NB4 (cell line): Measurements from ENCODE around the gene MAP2K4.

Experiments
- CTCF ChIP-seq: IDR thresholded peaks from one replicate; pipeline ENCODE4 v1.5.1; 2012; ENCODE audit warnings: low read depth, low read length
- MAX ChIP-seq: IDR thresholded peaks from 2 replicates; pipeline ENCODE4 v1.6.1; 2011; ENCODE audit warnings: low read depth, low read length
- POLR2A ChIP-seq: IDR thresholded peaks from 2 replicates; pipeline ENCODE4 v1.6.1; 2011; ENCODE audit warnings: mild to moderate bottlenecking; ENCODE audit not compliant: insufficient read length; ENCODE audit errors: extremely low read depth

GRCh38 chr17:12113156-12113555 lies 92.5 kb downstream of the MAP2K4 start:
- no peak for TF ChIP-seq CTCF
- TF ChIP-seq MAX = no peak
- TF ChIP-seq POLR2A = no peak
